AG08396 (cell line): ENCODE measurements around the gene GLIPR1L2.

Experiments used
- DNase-seq: peaks from one replicate; pipeline ENCODE4 v3.0.0; 2012; ENCODE audit warnings: low spot score, mixed read lengths

GLIPR1L2 gene

GRCh38 chr12:75477137-75477536 lies 86.2 kb downstream of the GLIPR1L2 start:
- no peak for DNase-seq

DNA sequence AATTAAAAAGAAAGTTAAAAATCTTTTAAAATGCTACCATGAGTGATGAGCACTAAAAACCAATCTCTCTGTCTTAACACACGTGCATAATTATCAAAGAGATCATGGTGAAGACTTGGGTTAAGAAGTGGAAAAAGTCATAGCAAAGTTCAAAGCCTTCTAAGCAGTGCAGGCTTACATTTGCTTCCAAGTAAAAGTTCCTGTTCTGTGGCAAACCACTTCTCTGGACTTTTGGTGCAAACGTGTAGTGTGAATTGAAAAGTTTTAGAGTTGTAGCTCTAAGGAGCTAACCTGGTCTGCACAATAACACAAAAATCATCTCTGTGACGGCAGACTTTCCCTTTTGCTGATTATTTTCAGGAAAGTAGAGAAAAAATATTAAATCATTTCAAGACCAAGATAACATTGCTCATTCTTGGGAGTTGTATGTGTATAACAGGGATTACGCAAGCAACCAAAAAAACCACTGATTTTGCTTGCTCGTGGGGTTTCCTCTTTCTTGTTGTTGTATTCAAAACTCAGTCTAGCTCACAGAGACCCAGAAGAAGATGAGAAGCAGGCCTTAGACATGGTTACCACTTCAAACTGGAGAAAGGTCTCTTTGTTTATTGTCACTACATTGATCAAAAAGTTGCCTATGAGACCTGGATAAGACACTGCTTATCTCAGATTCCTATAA lies 87.4 kb downstream of the GLIPR1L2 start:
- DNase-seq = no peak

GRCh38 chr12:75479963-75480461 lies 89.1 kb downstream of the GLIPR1L2 start:
- peak; percentile 10 for DNase-seq

DNA sequence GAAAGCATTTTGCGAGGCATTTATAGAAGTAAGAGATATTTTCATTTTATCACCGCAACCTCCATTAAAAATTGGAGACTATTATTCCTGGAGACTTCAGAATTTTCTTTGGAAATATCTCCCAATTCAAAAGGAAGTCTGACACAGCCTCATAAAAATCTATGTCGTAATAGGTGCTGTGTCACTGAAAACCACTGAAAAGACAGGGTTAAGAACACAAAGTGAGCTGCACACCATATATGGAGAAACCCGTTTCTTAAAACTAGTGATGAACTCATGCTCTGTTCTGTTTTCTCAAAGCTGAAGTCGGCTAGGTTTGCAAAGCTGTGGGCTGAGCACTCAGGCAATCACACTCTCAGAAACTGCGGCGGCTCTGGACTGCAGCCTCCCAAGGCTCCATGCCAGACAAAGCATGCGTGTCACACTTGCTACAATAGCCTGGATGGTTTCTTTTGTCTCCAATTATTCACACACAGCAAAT lies 89.6 kb downstream of the GLIPR1L2 start, which contains the start of gene GLIPR1:
Gene GLIPR1 (plus strand): TSS at position 287 of the 481 bp plus-strand sequence. CDS start 126 bp downstream, at position 413.
- DNase-seq = peak; percentile 78

- no peak for DNase-seq
These were observed 90.3 kb downstream of the GLIPR1L2 start for GRCh38 chr12:75481013-75481705.

DNA sequence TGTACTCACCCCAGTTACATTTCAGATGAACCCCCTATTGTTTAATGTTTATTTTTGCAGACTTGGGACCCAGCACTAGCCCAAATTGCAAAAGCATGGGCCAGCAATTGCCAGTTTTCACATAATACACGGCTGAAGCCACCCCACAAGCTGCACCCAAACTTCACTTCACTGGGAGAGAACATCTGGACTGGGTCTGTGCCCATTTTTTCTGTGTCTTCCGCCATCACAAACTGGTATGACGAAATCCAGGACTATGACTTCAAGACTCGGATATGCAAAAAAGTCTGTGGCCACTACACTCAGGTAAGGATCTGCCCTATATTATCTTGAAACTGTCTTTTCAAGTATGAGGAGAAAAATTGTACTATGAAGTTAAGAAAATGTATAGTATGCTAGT lies 90.9 kb downstream of the GLIPR1L2 start:
- peak; percentile 21 for DNase-seq
